ENCODE data around the gene SEZ6.
A peak's percentile ranks its signal among the peaks of the same experiment; 100 is the strongest.

SEZ6 gene

GRCh38 chr17:29005936-29006511 is at the start of gene SEZ6:
SEZ6 (minus strand) TSS chr17:29006033; CDS start chr17:29005869, 164 bp downstream.
- peak in 5 of 6 experiments; percentile 10 to 60 (median 34) for DNase-seq

GRCh38 chr17:29054835-29055234 is 49.0 kb upstream of the SEZ6 start:
- no peak for DNase-seq

GRCh38 chr17:29051731-29052130 is 45.9 kb upstream of the SEZ6 start:
- no peak for DNase-seq

- DNase-seq = no peak
Measured at GRCh38 chr17:29051194-29051593, 45.4 kb upstream of the SEZ6 start.

GRCh38 chr17:29050176-29050575 is 44.3 kb upstream of the SEZ6 start:
- DNase-seq = no peak

- DNase-seq = no peak
Measured at GRCh38 chr17:29049541-29050145, 43.8 kb upstream of the SEZ6 start.

- no peak for DNase-seq
Measured at GRCh38 chr17:29048440-29049368, 42.9 kb upstream of the SEZ6 start.

- DNase-seq = no peak
Measured at GRCh38 chr17:29046473-29046839, 40.6 kb upstream of the SEZ6 start.

- DNase-seq = no peak
Measured at GRCh38 chr17:29045734-29046472, 40.1 kb upstream of the SEZ6 start.

- DNase-seq = no peak
Measured at GRCh38 chr17:29045026-29045425, 39.2 kb upstream of the SEZ6 start.

GRCh38 chr17:29043539-29044145 is 37.8 kb upstream of the SEZ6 start:
- no peak for DNase-seq

GRCh38 chr17:29042679-29043538 is 37.1 kb upstream of the SEZ6 start, which contains the start of gene PIPOX:
PIPOX (plus strand) TSS chr17:29043141; CDS start chr17:29043226, 85 bp downstream.
- DNase-seq = no peak

GRCh38 chr17:29042026-29042678 is 36.3 kb upstream of the SEZ6 start:
- DNase-seq = no peak

- no peak for DNase-seq
Measured at GRCh38 chr17:29041571-29041970, 35.7 kb upstream of the SEZ6 start.

GRCh38 chr17:29041091-29041490 is 35.3 kb upstream of the SEZ6 start:
- no peak for DNase-seq

- DNase-seq = no peak
Measured at GRCh38 chr17:29039764-29040598, 34.1 kb upstream of the SEZ6 start.

- DNase-seq = no peak
Measured at GRCh38 chr17:29038085-29038795, 32.4 kb upstream of the SEZ6 start.

GRCh38 chr17:29037739-29038084 is 31.9 kb upstream of the SEZ6 start:
- no peak for DNase-seq

GRCh38 chr17:29036584-29036983 is 30.8 kb upstream of the SEZ6 start:
- no peak for DNase-seq

- no peak for DNase-seq
Measured at GRCh38 chr17:29034510-29034909, 28.7 kb upstream of the SEZ6 start.
